A549 (cell line): ENCODE data around the gene COL17A1. TPM values are rescaled to one million over a fixed set of nuclear protein-coding genes. Genes with fewer than 3 reads are reported as not detected.
A peak's percentile ranks its signal among the peaks of the same experiment; 100 is the strongest.

Experiments used
- ATAC-seq, 2 experiments: fragments of 200-7000 bp in 1 of 2; fragments of >200 bp in 1 of 2; cut with Nextera tagmentation in 1 of 2; cut with Tn5 transposase in 1 of 2; 3 replicates each; pipeline versions ENCODE4 v1.8.0 to v1.9.1; 2018 to 2020; ENCODE audit warnings: mild to moderate bottlenecking in 1 of 2, moderate library complexity in 1 of 2
- CTCF ChIA-PET: fragments of 300-600 bp; sonication (Branson Sonifier 250); formaldehyde crosslinking; extraction: SDS; loops from one replicate; lab custom pipeline; 2021; ENCODE audit warnings: antibody characterized with exemption, inconsistent platforms; lab: Yijun Ruan, JAX
- POLR2A ChIA-PET: fragments of 350-600 bp; formaldehyde crosslinking; extraction: SDS; loops from one replicate; lab custom pipeline; 2021; ENCODE audit warnings: antibody characterized with exemption, inconsistent platforms; lab: Yijun Ruan, JAX
- DNase-seq, 2 experiments: peaks; one replicate each; pipeline versions ENCODE4 v3.0.0 to v3.0.0-alpha.2; 2011 to 2016; ENCODE audit warnings: low read depth in 1 of 2, low spot score in 1 of 2
- FAIRE-seq: peaks from 2 replicates; lab custom pipeline; 2011; peaks lifted over from hg19 to GRCh38; lab: Jason Lieb, UNC
- H3K27ac ChIP-seq, 2 experiments: fragments of >200 bp; sonication (Bioruptor Twin); formaldehyde crosslinking; 3 replicates each; pipeline ENCODE4 v1.5.1; 2016 to 2017
- H3K4me1 ChIP-seq: fragments of >200 bp; sonication (Bioruptor Twin); formaldehyde crosslinking; 3 replicates; pipeline ENCODE4 v1.6.1; 2016
- H3K4me2 ChIP-seq: fragments of >200 bp; sonication (Bioruptor Twin); formaldehyde crosslinking; 3 replicates; pipeline ENCODE4 v1.6.1; 2016
- H3K4me3 ChIP-seq: fragments of >200 bp; sonication (Bioruptor Twin); formaldehyde crosslinking; 3 replicates; pipeline ENCODE4 v1.5.1; 2016
- H3K9me3 ChIP-seq: fragments of >200 bp; sonication (Bioruptor Twin); formaldehyde crosslinking; 3 replicates; pipeline ENCODE4 v1.6.1; 2016
- BCL3 ChIP-seq: fragments of >200 bp; sonication (Bioruptor Twin); formaldehyde crosslinking; IDR thresholded peaks from 3 replicates; pipeline ENCODE4 v1.6.1; 2016
- CTCF ChIP-seq: fragments of >200 bp; sonication (Bioruptor Twin); formaldehyde crosslinking; IDR thresholded peaks from 3 replicates; pipeline ENCODE4 v1.5.1; 2016
- EHF ChIP-seq: fragments of 250-450 bp; sonication (Bioruptor Pico); IDR thresholded peaks from 2 replicates; pipeline ENCODE4 v1.5.0; 2020; ENCODE audit warnings: mild to moderate bottlenecking
- FOXS1 ChIP-seq: fragments of 250-450 bp; sonication (Bioruptor Pico); IDR thresholded peaks from 2 replicates; pipeline ENCODE4 v1.5.0; 2020; ENCODE audit warnings: mild to moderate bottlenecking, moderate library complexity
- HOXB5 ChIP-seq: fragments of 250-450 bp; sonication (Bioruptor Pico); IDR thresholded peaks from 2 replicates; pipeline ENCODE4 v1.5.0; 2020; ENCODE audit warnings: mild to moderate bottlenecking, moderate library complexity
- MAZ ChIP-seq: fragments of 150-350 bp; IDR thresholded peaks from 2 replicates; pipeline ENCODE4 v1.6.1; 2014; ENCODE audit warnings: antibody characterized with exemption, low read depth, low read length, borderline replicate concordance
- MYC ChIP-seq: IDR thresholded peaks from 2 replicates; pipeline ENCODE4 v1.6.1; 2012; ENCODE audit warnings: mild to moderate bottlenecking, inconsistent platforms, low read length, improper control_type of control experiment, borderline replicate concordance
- NR3C1 ChIP-seq: fragments of >200 bp; sonication (Bioruptor Twin); formaldehyde crosslinking; IDR thresholded peaks from 3 replicates; pipeline ENCODE4 v1.6.1; 2017
- RAD21 ChIP-seq, 2 experiments: fragments of >200 bp in 1 of 2; sonication (Bioruptor Twin) in 1 of 2; formaldehyde crosslinking in 1 of 2; IDR thresholded peaks in 1 of 2; conservative IDR thresholded peaks in 1 of 2; 2 replicates in 1 of 2; 3 replicates in 1 of 2; pipeline ENCODE4 v1.6.1; 2012 to 2018; ENCODE audit warnings: inconsistent platforms in 1 of 2
- RARB ChIP-seq: fragments of 250-450 bp; sonication (Bioruptor Pico); IDR thresholded peaks from 2 replicates; pipeline ENCODE4 v1.8.0; 2021; ENCODE audit warnings: mild to moderate bottlenecking, moderate library complexity
- SMC3 ChIP-seq: fragments of >200 bp; sonication (Bioruptor Twin); formaldehyde crosslinking; IDR thresholded peaks from 3 replicates; pipeline ENCODE4 v1.6.1; 2018; ENCODE audit warnings: inconsistent platforms
- TFCP2L1 ChIP-seq: fragments of 250-450 bp; sonication (Bioruptor Pico); IDR thresholded peaks from 2 replicates; pipeline ENCODE4 v1.5.0; 2021; ENCODE audit warnings: mild to moderate bottlenecking
- USF2 ChIP-seq: fragments of 450-650 bp; IDR thresholded peaks from 2 replicates; pipeline ENCODE4 v1.6.1; 2014; ENCODE audit warnings: antibody characterized with exemption
- WGBS: methylation state at CpG from one replicate; pipeline ENCODE4 v1.1.6; 2017; ENCODE audit errors: missing lambda C conversion rate; 5-methylcytosine and 5-hydroxymethylcytosine counted together
- polyA plus RNA-seq, 4 experiments: library from polyadenylated mRNA; depleted of rRNA in 3 of 4; stranded (reverse); fragments of >200 nt; fragmentation: RNase III in 1 of 4; extraction: RNeasy Plus Mini Kit Qiagen cat#74134 plus additional on column Dnase treatment in 1 of 4; gene quantifications; 2 replicates in 3 of 4; 3 replicates in 1 of 4; pipeline ENCODE4 v1.2.3, GENCODE V29; 2011 to 2017
- TF ChIP-seq, protein P1 (sequence below): fragments of 250-450 bp; sonication (Bioruptor Pico); IDR thresholded peaks from 2 replicates; pipeline ENCODE4 v1.5.0; 2020; ENCODE audit warnings: low read depth, mild to moderate bottlenecking, moderate library complexity
- TF ChIP-seq, protein P2 (sequence below): IDR thresholded peaks from 2 replicates; pipeline ENCODE4 v1.6.1; 2012; ENCODE audit warnings: low read depth, borderline replicate concordance
- TF ChIP-seq, protein P3 (sequence below): fragments of 150-350 bp; IDR thresholded peaks from 2 replicates; pipeline ENCODE4 v1.6.1; 2014; ENCODE audit warnings: low read depth, mild to moderate bottlenecking, low read length

Gene COL17A1
- polyA plus RNA-seq, 2 of the 4 experiments (the other 2 are of a cell fraction) = 1.3 to 1.6 TPM

DNA sequence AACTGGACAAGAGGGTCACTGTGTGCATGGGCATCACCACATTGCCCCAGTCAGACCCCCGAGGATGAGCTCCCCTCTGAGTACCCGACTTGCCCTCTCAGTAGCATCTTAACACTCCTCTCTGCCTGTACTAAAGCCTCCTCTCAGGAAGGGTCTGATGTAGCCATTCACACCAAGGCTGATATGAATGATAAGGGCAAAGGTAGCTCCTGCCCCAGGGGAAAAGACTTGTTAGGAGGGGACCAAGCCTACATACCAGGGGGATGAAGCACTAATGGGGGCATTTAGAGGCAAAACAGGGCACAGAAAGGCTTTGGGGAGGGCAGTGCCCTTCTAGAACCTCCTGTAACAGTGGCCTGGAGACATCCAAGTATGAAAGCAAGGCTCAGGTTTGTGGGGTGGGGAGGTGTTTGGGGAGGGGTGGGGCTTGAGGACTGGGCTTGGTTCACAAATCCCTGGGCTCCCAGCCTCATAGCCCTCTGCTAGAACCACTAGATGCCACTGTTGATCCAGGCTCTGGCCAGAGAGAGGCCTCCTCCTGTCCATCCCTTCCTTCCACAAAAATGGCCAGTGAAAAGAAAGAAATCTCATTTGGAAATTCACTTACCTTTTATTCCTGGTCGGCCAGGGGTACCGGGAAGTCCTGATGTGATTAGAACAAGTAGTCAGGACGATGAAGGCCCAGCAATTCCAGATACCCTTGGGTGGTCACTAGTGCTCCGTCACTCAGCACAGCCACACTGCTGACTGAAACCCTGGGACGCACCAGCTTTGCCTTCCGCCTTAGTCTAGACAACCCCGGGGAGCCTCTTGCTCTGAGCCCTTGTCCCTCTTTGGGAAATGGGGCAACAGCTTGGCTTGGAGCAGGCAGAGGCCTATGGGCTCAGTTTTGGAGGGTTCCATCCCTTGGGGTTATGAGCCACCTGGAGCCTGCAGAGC lies 40.3 kb downstream of the COL17A1 start:
- Histone ChIP-seq H3K4me1 (peaks cover 27% of the 10 kb centered on the region), H3K4me2 (no peak overlapping the region), H3K4me3 (no peak overlapping the region), H3K27ac (peak overlapping the region; percentile 48 to 79; a peak in 5 of 6 replicates), H3K9me3 (no peaks in the 10 kb centered on the region)
- CTCF ChIA-PET = interaction anchor here (0.6 to 4.7 kb wide), 61 partner anchors 8 to 308 kb away, joined by 3 to 166 read pairs (median 4); partner anchors contain the start of genes CFAP58, COL17A1, GSTO1 and SFR1
- WGBS = 59% methylated on average over 9 of the region's 9 CpGs
- POLR2A ChIA-PET = interaction anchor here (2.9 kb wide), 1 partner anchor 76 kb away, joined by 19 read pairs; the partner anchor contains the start of gene SFR1
- TF ChIP-seq SMC3 (peak; percentile 98), CTCF (peak; percentile 93), USF2 (no peak), BCL3 (no peak), RAD21 (conservative IDR thresholded peaks at IDR 0.05 in 1 of 2, IDR thresholded peaks at IDR 0.05 in 1 of 2) (peak; percentile 99)
- ATAC-seq (peak; percentile 87 to 96), DNase-seq (peak; percentile 78 to 86), FAIRE-seq (no peak)

DNA sequence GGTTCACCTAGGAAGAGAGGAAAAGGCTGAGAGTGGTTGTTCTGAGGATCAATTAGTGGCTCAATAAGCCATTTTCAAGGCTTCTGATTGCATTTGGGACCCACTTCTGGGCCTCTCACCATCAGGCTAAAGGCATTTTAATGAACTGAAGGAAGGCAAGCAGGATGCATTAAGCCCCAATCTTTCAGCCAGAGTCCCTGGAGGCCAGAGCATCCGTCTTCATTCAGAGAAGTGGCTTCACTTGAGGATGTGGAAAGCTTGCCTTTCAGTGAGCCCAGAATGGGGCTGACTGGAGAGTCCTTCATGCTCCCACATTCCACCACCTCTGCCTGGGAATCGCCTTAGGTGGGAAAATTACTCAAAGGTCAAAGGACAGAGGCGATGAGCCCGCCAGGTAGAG lies 41.8 kb downstream of the COL17A1 start:
- H3K4me2 ChIP-seq = no peak overlapping the region
- ChIA-PET POLR2A (no interaction called here), CTCF (interaction anchor here (0.7 to 4.7 kb wide), 2 partner anchors 81 to 156 kb away, joined by 3 to 166 read pairs; partner anchors contain the start of gene SFR1)
- DNase-seq = no peak
- ATAC-seq = no peak
- no peak for FAIRE-seq
- TF ChIP-seq NR3C1 (no peak), MAZ (no peak), TFCP2L1 (CRISPR knock-in tag) (no peak), RAD21 (conservative IDR thresholded peaks at IDR 0.05 in 1 of 2, IDR thresholded peaks at IDR 0.05 in 1 of 2) (no peak), RARB (CRISPR knock-in tag) (no peak), MYC (no peak), HOXB5 (CRISPR knock-in tag) (no peak), FOXS1 (CRISPR knock-in tag) (no peak), EHF (CRISPR knock-in tag) (no peak)
- TF ChIP-seq, protein P1, sequence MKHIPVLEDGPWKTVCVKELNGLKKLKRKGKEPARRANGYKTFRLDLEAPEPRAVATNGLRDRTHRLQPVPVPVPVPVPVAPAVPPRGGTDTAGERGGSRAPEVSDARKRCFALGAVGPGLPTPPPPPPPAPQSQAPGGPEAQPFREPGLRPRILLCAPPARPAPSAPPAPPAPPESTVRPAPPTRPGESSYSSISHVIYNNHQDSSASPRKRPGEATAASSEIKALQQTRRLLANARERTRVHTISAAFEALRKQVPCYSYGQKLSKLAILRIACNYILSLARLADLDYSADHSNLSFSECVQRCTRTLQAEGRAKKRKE = no peak
- TF ChIP-seq, protein P2, sequence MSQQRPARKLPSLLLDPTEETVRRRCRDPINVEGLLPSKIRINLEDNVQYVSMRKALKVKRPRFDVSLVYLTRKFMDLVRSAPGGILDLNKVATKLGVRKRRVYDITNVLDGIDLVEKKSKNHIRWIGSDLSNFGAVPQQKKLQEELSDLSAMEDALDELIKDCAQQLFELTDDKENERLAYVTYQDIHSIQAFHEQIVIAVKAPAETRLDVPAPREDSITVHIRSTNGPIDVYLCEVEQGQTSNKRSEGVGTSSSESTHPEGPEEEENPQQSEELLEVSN = no peak
- TF ChIP-seq, protein P3, sequence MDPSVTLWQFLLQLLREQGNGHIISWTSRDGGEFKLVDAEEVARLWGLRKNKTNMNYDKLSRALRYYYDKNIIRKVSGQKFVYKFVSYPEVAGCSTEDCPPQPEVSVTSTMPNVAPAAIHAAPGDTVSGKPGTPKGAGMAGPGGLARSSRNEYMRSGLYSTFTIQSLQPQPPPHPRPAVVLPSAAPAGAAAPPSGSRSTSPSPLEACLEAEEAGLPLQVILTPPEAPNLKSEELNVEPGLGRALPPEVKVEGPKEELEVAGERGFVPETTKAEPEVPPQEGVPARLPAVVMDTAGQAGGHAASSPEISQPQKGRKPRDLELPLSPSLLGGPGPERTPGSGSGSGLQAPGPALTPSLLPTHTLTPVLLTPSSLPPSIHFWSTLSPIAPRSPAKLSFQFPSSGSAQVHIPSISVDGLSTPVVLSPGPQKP = no peak
- H3K9me3 ChIP-seq = no peaks in the 10 kb centered on the region
- 62% methylated on average over 4 of the region's 4 CpGs for WGBS
- H3K27ac ChIP-seq = no peak overlapping the region
- H3K4me1 ChIP-seq = peaks cover 11% of the 10 kb centered on the region
- H3K4me3 ChIP-seq = no peak overlapping the region
